HCT116 (cell line): Measurements from ENCODE around the gene RNF25. TPM values are rescaled to one million over a fixed set of nuclear protein-coding genes. Genes with fewer than 3 reads are reported as not detected.
A peak's percentile ranks its signal among the peaks of the same experiment; 100 is the strongest.

Experiments used
- ATAC-seq: fragments of 200-7000 bp; cut with Tn5 transposase; 2 replicates; pipeline ENCODE4 v1.9.1; 2020; ENCODE audit warnings: mild to moderate bottlenecking, moderate library complexity
- Bru-seq: library from RNA; stranded (reverse); fragments of 400-500 nt; gene quantifications from one replicate; lab custom pipeline; 2021; lab: Mats Ljungman, UMichigan
- BruChase-seq, 2 experiments: library from RNA; stranded (reverse); fragments of 400-500 nt; gene quantifications; one replicate each; lab custom pipeline; 2021; lab: Mats Ljungman, UMichigan
- BruUV-seq: library from RNA; stranded (reverse); fragments of 400-500 nt; replicated peaks from 2 replicates; lab custom pipeline; 2021; lab: Mats Ljungman, UMichigan
- CTCF ChIA-PET: fragments of 300-600 bp; sonication (Branson Sonifier 250); formaldehyde crosslinking; loops from one replicate; lab custom pipeline; 2021; ENCODE audit warnings: antibody characterized with exemption; lab: Charles Lee
- POLR2A ChIA-PET: fragments of 300-600, 350-600 bp; sonication (Branson Sonifier 250); formaldehyde crosslinking; loops from one replicate; lab custom pipeline; 2021; ENCODE audit warnings: antibody characterized with exemption; lab: Charles Lee
- RAD21 ChIA-PET, 2 experiments: fragments of 300-600 bp; sonication (Branson Sonifier 250); formaldehyde crosslinking; loops; one replicate each; lab custom pipeline; 2023; ENCODE audit warnings: low total read pairs in 2 of 2; ENCODE audit not compliant: uncharacterized antibody in 2 of 2, unreplicated experiment in 2 of 2, low non-redundant PET in 1 of 2; lab: Charles Lee
- DNase-seq: peaks from one replicate; pipeline ENCODE4 v3.0.0-alpha.2; 2010; ENCODE audit warnings: low read depth, low spot score
- H2AFZ ChIP-seq: fragments of 200-600 bp; shearing (Covaris generic), sonication (generic); 2 replicates; pipeline ENCODE4 v1.6.1; 2017; ENCODE audit warnings: low read depth, mixed run types, mixed read lengths, antibody characterized with exemption, low read length; ENCODE audit not compliant: poor library complexity, severe bottlenecking
- H3K27ac ChIP-seq: 2 replicates; pipeline ENCODE4 v1.5.1; 2012; ENCODE audit warnings: low read depth, low read length
- H3K27me3 ChIP-seq: fragments of 200-600 bp; sonication (generic); 2 replicates; pipeline ENCODE4 v1.6.1; 2016; ENCODE audit warnings: mixed run types, low read length, mixed read lengths; ENCODE audit not compliant: insufficient read depth
- H3K36me3 ChIP-seq, 2 experiments: fragments of 200-500 bp in 1 of 2; fragments of 200-600 bp in 1 of 2; sonication (Bioruptor generic) in 1 of 2; sonication (generic) in 1 of 2; 2 replicates each; pipeline versions ENCODE4 v1.5.1 to v1.6.1; 2014 to 2016; ENCODE audit warnings: low read length in 2 of 2, inconsistent platforms in 1 of 2, mixed read lengths in 1 of 2, mixed run types in 1 of 2; ENCODE audit not compliant: insufficient read depth in 2 of 2, control insufficient read depth in 1 of 2
- H3K4me1 ChIP-seq, 2 experiments: fragments of 200-600 bp in 1 of 2; sonication (generic) in 1 of 2; 2 replicates each; pipeline versions ENCODE4 v1.5.1 to v1.6.1; 2012 to 2017; ENCODE audit warnings: low read length in 2 of 2, inconsistent platforms in 1 of 2, mild to moderate bottlenecking in 1 of 2, mixed read lengths in 1 of 2, mixed run types in 1 of 2, moderate library complexity in 1 of 2; ENCODE audit not compliant: insufficient read depth in 2 of 2, control insufficient read depth in 1 of 2
- H3K4me2 ChIP-seq: fragments of 200-600 bp; sonication (generic); 2 replicates; pipeline ENCODE4 v1.6.1; 2017; ENCODE audit warnings: mixed run types, low read length, mixed read lengths
- H3K4me3 ChIP-seq, 2 experiments: fragments of 200-600 bp in 1 of 2; sonication (generic) in 1 of 2; replicated peaks in 1 of 2; 2 replicates each; pipeline ENCODE4 v1.5.1; 2011 to 2016; ENCODE audit warnings: low read length in 2 of 2, control low read depth in 1 of 2, low read depth in 1 of 2, mild to moderate bottlenecking in 1 of 2, mixed read lengths in 1 of 2, mixed run types in 1 of 2
- H3K79me2 ChIP-seq: fragments of 200-600 bp; sonication (generic); 2 replicates; pipeline ENCODE4 v1.6.1; 2017; ENCODE audit warnings: mild to moderate bottlenecking, mixed run types, low read length, moderate library complexity, mixed read lengths; ENCODE audit not compliant: insufficient read depth
- H3K9ac ChIP-seq: fragments of 200-600 bp; sonication (generic); 2 replicates; pipeline ENCODE4 v1.6.1; 2016; ENCODE audit warnings: low read length, mixed read lengths
- H3K9me2 ChIP-seq: fragments of 200-600 bp; sonication (generic), shearing (Covaris generic); 2 replicates; pipeline ENCODE4 v1.6.1; 2017; ENCODE audit warnings: mixed run types, mild to moderate bottlenecking, moderate library complexity; ENCODE audit not compliant: insufficient read depth
- H3K9me3 ChIP-seq, 2 experiments: fragments of 200-500 bp in 1 of 2; fragments of 200-600 bp in 1 of 2; sonication (Bioruptor generic) in 1 of 2; sonication (generic) in 1 of 2; 2 replicates each; pipeline ENCODE4 v1.6.1; 2014 to 2017; ENCODE audit warnings: low read length in 2 of 2, mixed read lengths in 2 of 2, inconsistent platforms in 1 of 2, low read depth in 1 of 2, mild to moderate bottlenecking in 1 of 2, mixed run types in 1 of 2, moderate library complexity in 1 of 2; ENCODE audit not compliant: control insufficient read depth in 1 of 2, insufficient read depth in 1 of 2
- H4K20me1 ChIP-seq: fragments of 200-600 bp; sonication (generic), shearing (Covaris generic); 2 replicates; pipeline ENCODE4 v1.6.1; 2017; ENCODE audit warnings: mixed run types, mild to moderate bottlenecking, moderate library complexity; ENCODE audit not compliant: insufficient read depth
- ATF3 ChIP-seq: IDR thresholded peaks from 2 replicates; pipeline ENCODE4 v1.6.1; 2012
- CBX3 ChIP-seq: IDR thresholded peaks from 2 replicates; pipeline ENCODE4 v1.6.1; 2012; ENCODE audit warnings: low read depth
- CEBPB ChIP-seq: IDR thresholded peaks from 2 replicates; pipeline ENCODE4 v1.6.1; 2012; ENCODE audit warnings: low read depth
- CTCF ChIP-seq, 3 experiments: fragments of 200-600 bp in 1 of 3; sonication (generic) in 1 of 3; IDR thresholded peaks in 2 of 3; conservative IDR thresholded peaks in 1 of 3; 2 replicates each; pipeline ENCODE4 v1.5.1; 2012 to 2017; ENCODE audit warnings: low read depth in 2 of 3, low read length in 2 of 3, antibody characterized with exemption in 1 of 3, borderline replicate concordance in 1 of 3, control low read depth in 1 of 3, mild to moderate bottlenecking in 1 of 3, mixed read lengths in 1 of 3, mixed run types in 1 of 3, moderate library complexity in 1 of 3; ENCODE audit not compliant: insufficient read depth in 1 of 3
- EGR1 ChIP-seq: IDR thresholded peaks from 2 replicates; pipeline ENCODE4 v1.6.1; 2012; ENCODE audit warnings: low read depth
- ELF1 ChIP-seq: IDR thresholded peaks from 2 replicates; pipeline ENCODE4 v1.6.1; 2012; ENCODE audit warnings: low read depth, borderline replicate concordance
- EZH2 ChIP-seq: fragments of 200-600 bp; sonication (generic); IDR thresholded peaks from 2 replicates; pipeline ENCODE4 v1.6.1; 2017; ENCODE audit warnings: antibody characterized with exemption, mixed run types
- EZH2phosphoT487 ChIP-seq: fragments of 200-600 bp; IDR thresholded peaks from 2 replicates; pipeline ENCODE4 v1.6.1; 2018; ENCODE audit warnings: antibody characterized with exemption, borderline replicate concordance
- FOSL1 ChIP-seq: IDR thresholded peaks from 2 replicates; pipeline ENCODE4 v1.6.1; 2012; ENCODE audit warnings: low read depth
- JUND ChIP-seq: IDR thresholded peaks from 2 replicates; pipeline ENCODE4 v1.6.1; 2012
- MAX ChIP-seq: IDR thresholded peaks from 2 replicates; pipeline ENCODE4 v1.6.1; 2012
- POLR2A ChIP-seq: IDR thresholded peaks from 2 replicates; pipeline ENCODE4 v1.7.0; 2011; ENCODE audit warnings: borderline replicate concordance; ENCODE audit not compliant: insufficient read depth, insufficient read length; ENCODE audit errors: extremely low read depth
- POLR2AphosphoS5 ChIP-seq: IDR thresholded peaks from 2 replicates; pipeline ENCODE4 v1.6.1; 2011; ENCODE audit warnings: mild to moderate bottlenecking, low read depth, low read length, moderate library complexity
- RAD21 ChIP-seq: IDR thresholded peaks from 2 replicates; pipeline ENCODE4 v1.6.1; 2012; ENCODE audit warnings: low read depth, mild to moderate bottlenecking
- SP1 ChIP-seq: IDR thresholded peaks from 2 replicates; pipeline ENCODE4 v1.6.1; 2012; ENCODE audit warnings: low read depth
- SRF ChIP-seq: IDR thresholded peaks from 2 replicates; pipeline ENCODE4 v1.6.1; 2012; ENCODE audit warnings: low read depth
- TCF7L2 ChIP-seq: IDR thresholded peaks from 2 replicates; pipeline ENCODE4 v1.7.0; 2011; ENCODE audit warnings: borderline replicate concordance, inconsistent platforms; ENCODE audit not compliant: insufficient read depth, insufficient read length; ENCODE audit errors: extremely low read depth
- YY1 ChIP-seq: IDR thresholded peaks from 2 replicates; pipeline ENCODE4 v1.6.1; 2011; ENCODE audit warnings: low read length, low read depth, moderate library complexity, mild to moderate bottlenecking; ENCODE audit not compliant: insufficient replicate concordance; ENCODE audit errors: extremely low read depth
- ZBTB33 ChIP-seq: IDR thresholded peaks from 2 replicates; pipeline ENCODE4 v1.6.1; 2011; ENCODE audit warnings: mild to moderate bottlenecking, low read length, moderate library complexity; ENCODE audit not compliant: insufficient replicate concordance; ENCODE audit errors: extremely low read depth
- ZFX ChIP-seq: fragments of 450-650 bp; IDR thresholded peaks from 2 replicates; pipeline ENCODE4 v1.6.1; 2017
- intact Hi-C: fragments of 100-400 bp; cut with micrococcal nuclease; formaldehyde crosslinking; loops from 2 replicates; pipeline ENCODE4 v1.10.0; 2022
- long read RNA-seq: library from polyadenylated mRNA; unstranded; transcript quantifications from one replicate; pipeline ENCODE4 v2.0.0, GENCODE V29; 2021; ENCODE audit not compliant: unreplicated experiment
- polyA plus RNA-seq: library from polyadenylated mRNA; unstranded; fragments of >200 nt; gene quantifications from 2 replicates; pipeline ENCODE4 v1.2.1, GENCODE V29; 2012; ENCODE audit warnings: missing spikeins
- total RNA-seq: library from RNA; stranded (reverse); gene quantifications from one replicate; pipeline ENCODE4 v1.2.1, GENCODE V29; 2021; ENCODE audit not compliant: unreplicated experiment

Gene RNF25
- total RNA-seq (23.4 TPM), Bru-seq, nascent RNA (percentile 67 among the genes with signal in this experiment), BruChase-seq, experiment 1, labeled RNA remaining after a 6-hour chase (percentile 68 among the genes with signal in this experiment), BruChase-seq, experiment 2, labeled RNA remaining after a 2-hour chase (percentile 69 among the genes with signal in this experiment)
- polyA plus RNA-seq, result 24.5 and 24.7 TPM in 2 replicates
- long read RNA-seq, transcript RNF25-201 (10 exons, 1,914 nt), result major isoform, 19 of 29 reads
- long read RNA-seq, partial matches to known transcripts, result 0 of 29 reads
- long read RNA-seq, other reads (novel, unspliced or antisense), result 8 of 29 reads

GRCh38 chr2:218671654-218672566 is at the start of gene RNF25, which contains the start of gene STK36:
Gene RNF25, minus strand, starts transcription at chr2:218672002. Its CDS starts 32 bp downstream, at chr2:218671970.
Gene STK36, plus strand, starts transcription at chr2:218672086. Its CDS starts 744 bp downstream, at chr2:218672830.
- ATAC-seq (peak; percentile 96), DNase-seq (peak; percentile 78)
- no peaks in the 10 kb centered on the region for H4K20me1 ChIP-seq
- H3K9ac ChIP-seq, result peak within 1 kb of the TSS; percentile 71
- no TSS peak for BruUV-seq
- H3K9me3 ChIP-seq, result no peaks in the 10 kb centered on the region
- H3K9me2 ChIP-seq, result no peaks in the 10 kb centered on the region
- ChIA-PET RAD21 (interaction anchor here in 1 of 2 experiments (0.9 to 1.6 kb wide), 2 partner anchors 12 to 176 kb away, joined by 3 to 5 read pairs; partner anchors contain the start of genes BCS1L and ZNF142), CTCF (interaction anchor here (0.7 to 2.0 kb wide), 6 partner anchors 13 to 226 kb away, joined by 3 to 14 read pairs (median 5); partner anchors contain the start of genes BCS1L, TTLL4 and ZNF142), POLR2A (interaction anchor here (0.6 to 2.3 kb wide), 2 partner anchors 12 to 77 kb away, joined by 9 to 20 read pairs; partner anchors contain the start of genes BCS1L and ZNF142)
- peaks cover 11 to 13% of the 10 kb centered on the region in 2 experiments; a peak in 2 of 4 replicates for H3K4me1 ChIP-seq
- H2AFZ ChIP-seq, result peak within 1 kb of the TSS; percentile 24
- intact Hi-C loops, result no loop called here
- H3K27ac ChIP-seq, result peak within 1 kb of the TSS; percentile 74
- H3K4me2 ChIP-seq, result peak within 1 kb of the TSS; percentile 81
- H3K36me3 ChIP-seq, result peaks cover 11 to 15% of the 10 kb centered on the region in 2 experiments; a peak in 3 of 4 replicates
- H3K79me2 ChIP-seq, result peaks cover 33% of the 10 kb centered on the region
- no peaks in the 10 kb centered on the region for H3K27me3 ChIP-seq
- H3K4me3 ChIP-seq, result peak within 1 kb of the TSS; percentile 74 to 89
- TF ChIP-seq ELF1, result peak; percentile 58; the same call in 1 of the 2 replicates
- no peak for TF ChIP-seq ZBTB33
- peak; percentile 93 for TF ChIP-seq YY1
- TF ChIP-seq ATF3, result no peak
- TF ChIP-seq ZFX, result no peak
- TF ChIP-seq JUND, result no peak
- peak; percentile 68 for TF ChIP-seq MAX
- TF ChIP-seq SP1, result peak; percentile 33
- TF ChIP-seq FOSL1, result no peak
- TF ChIP-seq CBX3, result no peak; the same call in 1 of the 2 replicates
- TF ChIP-seq POLR2A, result peak; percentile 44
- TF ChIP-seq TCF7L2, result no peak
- TF ChIP-seq EGR1, result peak; percentile 52
- TF ChIP-seq POLR2AphosphoS5, result peak; percentile 91
- no peak for TF ChIP-seq CEBPB
- no peak for TF ChIP-seq RAD21
- TF ChIP-seq SRF, result peak; percentile 62; the same call in 1 of the 2 replicates
- no peak for TF ChIP-seq EZH2phosphoT487
- TF ChIP-seq CTCF (IDR thresholded peaks at IDR 0.05 in 2 of 3, conservative IDR thresholded peaks at IDR 0.05 in 1 of 3; ENCODE audit: borderline replicate concordance in 1 of 3, insufficient read depth in 1 of 3, low read depth in 2 of 3, low read length in 2 of 3), result no peak
- TF ChIP-seq EZH2, result no peak
